NK-92 (cell line): Measurements from ENCODE around the gene ANKRD62.
"Not testable (repeated sequence)": the region's sequence is repeated elsewhere in the genome, so short reads cannot be mapped to it uniquely, and the experiment has no call there.

Experiments used
- DNase-seq: peaks from one replicate; lab custom pipeline; 2025; ENCODE audit not compliant: unreplicated experiment; lab: John Stamatoyannopoulos, UW

ANKRD62 gene

GRCh38 chr18:12065397-12065796, 28.2 kb upstream of the ANKRD62 start:
- no peak for DNase-seq

DNA sequence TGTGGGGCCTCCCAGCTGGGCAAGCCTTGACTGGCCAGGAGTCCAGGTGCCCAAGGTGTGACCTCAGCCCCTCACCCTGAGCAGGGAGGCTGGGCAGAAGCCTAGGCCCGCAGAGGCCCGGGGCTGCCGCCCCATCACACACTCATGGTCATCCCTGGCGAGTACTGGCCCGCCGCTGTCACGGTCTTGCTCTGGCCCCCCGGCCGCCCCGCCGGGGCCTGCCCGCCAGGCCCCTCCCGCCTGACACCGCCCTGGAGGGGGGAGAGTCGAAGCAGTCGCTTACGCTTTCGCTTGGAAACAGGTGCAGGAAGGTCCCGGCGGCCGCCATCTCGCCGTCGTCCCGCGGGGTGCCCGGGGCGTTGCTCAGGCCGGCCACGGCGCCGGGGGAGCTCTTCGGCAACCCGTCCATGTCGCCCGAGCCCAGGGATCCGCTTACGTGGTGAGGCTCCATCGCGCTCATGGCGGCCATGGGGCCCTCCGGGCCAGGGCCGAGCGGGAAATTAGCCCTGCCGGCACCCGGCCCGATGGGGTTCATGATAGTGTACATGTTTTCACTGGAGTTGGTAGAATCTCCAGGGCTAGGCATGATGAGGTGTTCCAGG, 26.6 kb upstream of the ANKRD62 start:
- no peak for DNase-seq

GRCh38 chr18:12067671-12068070, 26.0 kb upstream of the ANKRD62 start:
- DNase-seq, result no peak

DNA sequence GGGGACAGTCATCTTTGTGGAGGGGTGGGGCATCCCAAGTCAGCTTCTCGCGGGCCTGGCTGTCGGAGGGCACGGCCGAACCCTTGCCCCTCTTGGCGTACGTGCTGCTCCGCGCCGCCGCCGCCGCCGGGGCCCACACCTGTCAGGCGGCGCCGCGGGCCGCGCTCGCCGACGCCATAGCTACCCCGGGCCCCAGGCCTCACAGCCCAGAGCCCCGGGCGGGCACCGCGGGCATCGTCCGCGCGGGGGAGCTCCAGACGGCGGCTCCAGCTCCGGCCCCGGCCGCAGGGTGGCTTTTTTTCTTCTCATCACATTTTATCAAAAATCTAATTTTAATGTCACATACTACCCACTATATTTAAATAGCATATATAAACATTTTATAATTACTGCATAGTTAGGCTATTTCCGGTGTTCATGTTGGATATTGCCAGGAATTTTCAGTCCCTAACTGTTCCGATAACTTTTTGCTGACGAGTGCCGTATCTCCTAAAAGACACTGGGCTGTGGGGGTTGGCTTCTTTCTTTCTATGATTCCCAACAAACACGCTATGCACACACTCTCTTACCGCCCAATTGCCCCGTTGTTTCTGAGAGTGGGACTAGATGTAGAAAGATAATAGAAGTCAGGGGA, 25.2 kb upstream of the ANKRD62 start:
- not testable (repeated sequence) for DNase-seq

GRCh38 chr18:12068950-12069320, 24.7 kb upstream of the ANKRD62 start:
- DNase-seq, result no peak

- DNase-seq, result not testable (repeated sequence)
Observed at GRCh38 chr18:12071066-12071465, 22.6 kb upstream of the ANKRD62 start.

GRCh38 chr18:12072996-12073395, 20.6 kb upstream of the ANKRD62 start:
- no peak for DNase-seq

GRCh38 chr18:12074736-12075135, 18.9 kb upstream of the ANKRD62 start:
- no peak for DNase-seq

DNA sequence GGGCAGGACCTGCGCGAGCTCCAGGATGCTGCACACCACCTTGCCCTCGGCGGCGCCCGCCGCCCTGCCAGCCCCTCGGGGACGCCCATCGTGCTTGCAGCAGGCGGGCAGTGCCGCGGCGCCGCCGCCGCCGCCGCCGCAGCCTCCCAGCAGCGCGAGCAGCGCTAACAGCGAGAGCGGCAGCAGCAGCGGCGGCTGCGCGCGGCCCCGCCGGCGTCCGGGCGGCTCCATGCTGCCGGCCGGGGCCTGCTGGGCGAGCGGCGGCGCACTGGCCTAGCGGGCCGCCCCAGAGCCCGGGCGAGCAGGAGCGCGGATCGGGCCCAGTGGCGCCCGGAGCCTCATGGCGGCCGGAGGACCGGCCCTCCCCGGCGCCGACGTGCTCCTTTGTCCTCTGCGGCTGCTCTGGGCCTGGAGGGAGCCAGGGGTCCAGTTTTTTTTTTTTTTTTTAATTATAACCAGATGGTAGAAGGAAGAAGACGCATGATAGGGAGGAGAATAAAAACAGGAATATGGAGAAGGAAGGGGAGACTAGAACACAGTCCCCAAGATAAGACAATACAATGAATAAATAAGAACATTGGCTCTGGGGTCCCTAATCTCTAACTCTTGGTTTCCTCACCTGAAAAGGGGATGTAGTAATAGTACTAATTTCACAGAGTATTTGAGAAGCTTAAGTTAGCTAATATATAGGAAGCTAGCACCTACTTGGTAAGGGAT, 17.1 kb upstream of the ANKRD62 start:
- DNase-seq, result no peak

DNA sequence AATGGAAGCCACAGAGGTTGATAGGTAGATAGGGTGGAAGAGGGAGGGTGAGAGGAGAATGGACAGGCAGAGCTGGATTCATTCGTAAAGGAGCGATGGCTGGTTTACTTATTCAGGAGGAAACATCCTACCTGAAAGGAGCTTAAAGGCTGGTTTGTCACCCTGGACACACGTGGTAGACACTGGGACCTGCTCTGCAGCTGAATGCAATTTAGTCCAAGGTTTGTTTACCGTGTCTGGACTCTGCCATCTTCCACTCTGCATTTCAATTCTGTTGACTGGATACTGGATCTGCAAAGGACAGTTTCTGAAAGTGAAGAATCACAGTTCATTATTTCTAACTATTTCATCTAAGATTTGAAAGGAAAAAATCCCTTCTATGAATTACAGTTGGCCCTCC, 15.6 kb upstream of the ANKRD62 start:
- not testable (repeated sequence) for DNase-seq

GRCh38 chr18:12079491-12080237, 14.0 kb upstream of the ANKRD62 start:
- DNase-seq, result no peak

GRCh38 chr18:12085136-12085535, 8.5 kb upstream of the ANKRD62 start:
- no peak for DNase-seq

DNA sequence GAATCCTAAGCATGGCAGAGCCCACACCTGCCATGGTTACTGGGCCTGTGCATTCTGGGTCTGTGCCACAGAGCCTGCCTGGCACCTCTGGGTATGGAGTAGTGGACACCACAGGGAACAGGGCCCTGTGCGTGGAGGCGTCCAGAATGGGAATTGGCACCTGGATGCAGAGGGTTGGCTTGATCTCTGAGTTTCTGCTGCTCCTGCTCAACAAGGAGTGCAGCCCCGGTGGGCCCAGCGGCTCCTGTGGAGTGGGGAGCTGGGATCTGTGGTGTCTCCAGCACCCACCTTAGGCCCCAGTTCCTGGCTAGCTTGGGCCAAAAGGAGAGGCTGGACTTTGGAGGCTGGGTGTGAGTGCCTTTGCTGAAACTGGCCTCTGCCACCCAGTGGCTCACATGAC, 7.9 kb upstream of the ANKRD62 start:
- DNase-seq, result no peak

GRCh38 chr18:12086249-12086648, 7.4 kb upstream of the ANKRD62 start:
- no peak for DNase-seq

GRCh38 chr18:12086677-12087470, 6.8 kb upstream of the ANKRD62 start:
- no peak for DNase-seq

DNA sequence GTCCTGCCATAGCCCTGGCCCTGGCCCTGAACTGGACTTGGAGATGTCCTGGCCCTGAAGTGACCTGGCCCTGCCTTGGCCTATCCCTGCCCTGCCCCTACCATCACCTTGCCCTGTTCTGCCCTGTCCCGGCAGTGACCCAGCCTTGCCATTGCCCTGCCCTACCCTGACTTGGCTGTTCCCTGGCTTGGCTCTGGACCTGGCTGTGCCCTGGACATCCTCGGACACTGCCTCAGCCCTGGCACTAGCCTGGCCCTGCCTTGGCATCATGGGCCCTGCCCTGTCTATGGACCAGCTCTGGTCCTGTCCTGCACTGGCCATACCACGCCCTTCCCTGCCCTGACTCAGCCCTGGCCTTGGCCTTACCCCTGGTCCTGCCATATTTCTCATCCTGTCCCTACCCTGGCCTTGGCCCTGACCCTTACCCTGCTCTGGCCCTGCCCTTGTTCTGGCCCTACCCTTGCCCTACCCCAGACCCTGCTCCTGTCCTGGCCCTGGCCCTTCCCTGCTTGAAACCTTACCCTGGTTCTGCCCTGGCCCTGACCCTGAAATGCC, 6.1 kb upstream of the ANKRD62 start:
- DNase-seq, result no peak

DNA sequence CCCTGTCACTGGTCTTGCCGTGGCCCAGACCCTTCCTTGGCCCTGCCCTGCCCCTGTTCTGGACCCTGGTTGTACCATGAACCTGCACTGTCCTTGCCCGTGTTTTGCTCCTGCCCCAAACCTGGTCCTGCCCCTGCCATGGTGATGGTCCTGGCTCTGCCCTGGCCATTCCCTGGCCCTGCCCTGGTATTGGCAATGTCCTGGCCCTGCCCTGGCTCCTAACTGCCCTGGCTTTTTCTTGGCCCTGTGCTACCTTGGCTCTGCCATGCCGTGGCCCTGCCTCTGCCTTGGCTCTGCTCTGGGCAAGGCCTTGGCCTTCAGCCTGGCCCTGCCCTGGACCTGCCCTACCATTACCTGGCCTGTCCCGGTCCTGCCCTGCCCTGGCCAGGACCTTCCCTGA, 5.5 kb upstream of the ANKRD62 start:
- DNase-seq, result no peak

- DNase-seq, result no peak
Observed at GRCh38 chr18:12088731-12089375, 4.8 kb upstream of the ANKRD62 start.

DNA sequence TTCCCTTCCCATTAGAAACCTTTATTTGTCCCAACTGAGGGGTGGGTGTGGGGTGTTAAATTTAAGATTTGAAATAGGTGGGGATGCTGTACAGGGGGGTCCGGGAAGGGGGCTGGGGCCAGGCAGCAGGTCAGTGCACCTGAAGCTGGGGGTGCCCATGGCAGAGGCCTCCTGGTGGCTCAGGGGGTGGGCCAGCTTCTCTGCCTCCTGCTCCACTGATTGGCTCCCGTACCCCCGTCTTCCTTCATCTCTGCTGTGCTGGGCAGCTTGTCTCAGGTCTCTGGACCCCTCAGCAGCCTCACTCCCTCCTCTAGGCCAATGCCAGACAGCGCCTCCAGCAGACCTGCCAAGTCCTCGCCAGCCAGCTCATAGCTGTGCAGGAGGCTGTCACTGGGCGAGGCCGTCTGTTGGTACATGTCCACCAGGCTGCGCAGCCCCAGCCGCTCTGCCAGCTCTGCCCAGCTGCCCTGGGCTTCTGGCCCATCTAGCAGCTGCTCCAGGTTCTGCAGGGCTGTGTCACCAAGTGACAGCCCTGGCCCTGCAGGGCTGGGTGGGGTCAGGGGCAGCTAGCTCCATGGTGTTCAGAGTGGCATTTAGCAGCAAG, 2.0 kb upstream of the ANKRD62 start:
- no peak for DNase-seq
